G401 (cell line): ENCODE measurements around the gene WEE1. TPM values are rescaled to one million over a fixed set of nuclear protein-coding genes. Genes with fewer than 3 reads are reported as not detected.
"Not testable (repeated sequence)": the region's sequence is repeated elsewhere in the genome, so short reads cannot be mapped to it uniquely, and the experiment has no call there.

Source experiments
- DNase-seq: peaks from one replicate; pipeline ENCODE4 v3.0.0-alpha.2; 2015; ENCODE audit warnings: low spot score
- in situ Hi-C: cut with HindIII; loops from 2 replicates; pipeline ENCODE4 v1.10.0; 2016; ENCODE audit warnings: low sequenced_read_pairs, mixed read lengths
- total RNA-seq: library from RNA; depleted of rRNA; stranded (reverse); fragments of >200 nt; shearing (Covaris generic); gene quantifications from 2 replicates; pipeline ENCODE4 v1.2.3, GENCODE V29; 2014

WEE1 gene
- total RNA-seq, 1 experiment from 2014 or later: 90.7 TPM

DNA sequence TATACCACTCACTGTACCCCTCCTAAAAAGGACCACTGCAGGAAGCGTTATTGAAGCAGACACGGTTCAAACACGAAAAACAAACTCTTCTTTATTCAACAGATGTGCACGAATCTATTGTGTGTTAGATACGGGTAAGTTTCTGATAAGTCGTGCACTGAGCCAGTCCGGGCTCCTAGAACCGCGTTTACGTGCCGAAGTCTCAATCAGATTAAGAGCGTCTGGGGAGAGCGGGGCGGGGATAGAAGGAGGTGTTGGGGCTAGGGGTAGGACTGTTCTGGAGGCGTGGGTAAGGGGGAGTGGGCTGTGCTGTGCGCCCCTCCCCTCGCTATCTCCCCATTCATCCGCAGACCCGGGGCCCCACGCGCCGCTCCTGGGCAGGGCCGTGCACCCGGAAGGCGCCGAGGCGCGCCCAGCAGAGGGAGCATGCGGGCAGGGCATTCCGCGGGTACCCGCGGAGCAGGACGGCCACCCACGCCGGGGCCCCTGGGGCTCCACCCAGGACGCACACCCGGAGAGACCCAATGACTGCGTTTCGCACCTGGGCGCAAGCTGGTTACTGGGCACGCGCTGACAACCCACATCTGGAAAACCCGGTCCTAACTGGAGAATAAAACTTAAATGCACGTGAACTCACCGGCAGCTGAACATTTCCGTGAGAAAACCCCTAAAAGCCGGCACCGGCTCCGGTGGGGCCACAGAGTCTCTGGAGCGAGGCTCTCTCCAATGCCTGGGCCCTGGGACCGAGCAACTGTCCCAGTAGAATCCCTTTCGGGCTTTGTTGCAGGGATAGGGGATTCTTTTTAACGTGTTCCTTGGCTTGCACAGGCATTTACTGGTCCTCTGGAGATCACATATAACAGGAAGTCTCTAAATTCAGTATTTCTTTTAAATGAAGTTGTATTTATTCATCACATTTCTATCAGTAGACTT lies 40.6 kb downstream of the WEE1 start:
- in situ Hi-C loops: no loop called here

DNA sequence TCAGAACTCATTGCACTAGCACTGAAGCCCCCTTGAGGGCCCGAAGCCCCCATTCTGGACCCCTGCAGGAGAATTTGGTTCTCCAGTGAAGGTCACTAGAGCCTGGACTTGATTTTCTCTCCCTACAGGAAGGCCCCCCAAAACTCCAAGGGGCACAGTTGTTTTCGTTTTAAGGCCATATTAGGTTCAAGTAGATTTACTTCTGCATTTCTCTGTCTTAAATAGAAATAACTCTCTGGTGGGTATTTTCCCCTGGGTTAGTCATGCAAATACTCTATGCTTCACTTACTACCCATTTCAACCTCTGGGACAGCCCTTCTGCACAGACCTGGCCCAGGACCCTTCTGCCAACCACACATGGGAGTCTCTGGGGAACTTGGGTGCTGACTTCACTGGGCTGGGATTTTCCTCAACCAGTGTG lies 41.6 kb downstream of the WEE1 start:
- in situ Hi-C loops: no loop called here
- DNase-seq: no peak

More for the DNA sequence above, 40.6 kb downstream of the WEE1 start:
- DNase-seq: peak; percentile 76

DNA sequence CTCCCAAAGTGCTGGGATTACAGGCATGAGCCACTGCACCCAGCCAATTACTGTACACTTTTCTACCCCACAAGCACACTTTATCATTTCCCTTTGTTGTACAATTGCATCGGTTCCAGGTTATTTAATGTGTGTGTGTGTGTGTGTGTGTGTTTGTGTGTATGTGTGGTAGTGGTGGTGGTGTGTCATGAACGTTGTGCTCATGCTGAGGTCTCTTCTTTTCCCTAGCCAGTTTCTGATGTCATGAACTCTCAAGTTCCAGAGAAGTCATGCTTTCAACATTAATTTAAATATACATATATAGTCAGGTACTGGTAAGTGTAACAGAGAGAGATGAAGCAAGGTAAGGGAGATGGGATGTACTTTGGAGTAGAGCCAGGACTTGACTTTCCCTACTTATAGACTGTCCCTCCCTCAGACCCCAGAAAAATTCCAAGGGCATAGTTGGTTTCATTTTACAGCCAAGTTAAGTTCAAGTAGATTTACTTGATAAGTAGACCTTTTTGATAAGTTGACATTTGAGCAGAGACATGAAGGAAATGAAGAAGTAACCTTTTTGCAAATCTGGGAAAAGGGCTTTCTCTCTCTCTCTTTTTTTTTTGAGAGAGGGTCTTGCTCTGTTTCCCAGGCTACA lies 42.7 kb downstream of the WEE1 start:
- no peak for DNase-seq
- in situ Hi-C loops: no loop called here

DNA sequence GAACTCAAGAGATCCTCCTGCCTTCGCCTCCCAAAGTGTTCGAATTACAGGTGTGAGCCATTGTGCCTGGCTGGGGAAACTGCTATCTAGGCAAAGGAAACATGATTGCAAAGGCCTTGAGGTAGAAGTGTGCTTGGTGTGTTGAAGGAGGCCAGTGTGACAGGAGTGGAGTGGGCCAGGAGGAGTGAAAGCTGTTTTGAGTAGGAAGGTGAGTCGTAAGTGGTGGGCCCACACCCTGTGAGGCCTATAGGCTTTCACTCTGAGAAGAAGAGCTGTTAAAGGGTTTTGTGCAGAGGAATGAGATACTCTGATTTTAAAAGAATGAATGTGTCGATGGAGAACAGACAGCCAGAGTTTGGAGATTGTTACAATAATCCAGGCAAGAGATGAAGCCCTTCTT lies 43.4 kb downstream of the WEE1 start:
- in situ Hi-C loops: no loop called here
- no peak for DNase-seq

DNA sequence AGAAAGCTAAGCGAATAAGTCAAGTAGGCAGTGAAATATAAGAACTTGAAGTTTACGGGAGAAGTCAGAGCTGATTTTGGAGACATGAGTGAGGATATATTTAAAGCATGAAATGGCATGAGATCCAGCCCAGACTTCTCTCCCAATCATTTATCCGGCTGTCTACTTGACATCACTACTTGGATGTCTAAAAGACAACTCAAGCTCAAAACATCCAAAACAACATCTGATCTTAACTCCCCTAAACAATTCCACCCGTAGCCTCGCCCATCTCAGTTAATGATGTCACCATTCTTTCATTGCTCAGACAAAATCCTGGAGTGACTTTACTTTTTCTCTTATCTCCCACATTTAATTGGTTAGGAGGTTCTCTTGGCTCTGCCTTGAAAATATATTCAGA lies 44.5 kb downstream of the WEE1 start:
- DNase-seq: no peak
- in situ Hi-C loops: no loop called here

DNA sequence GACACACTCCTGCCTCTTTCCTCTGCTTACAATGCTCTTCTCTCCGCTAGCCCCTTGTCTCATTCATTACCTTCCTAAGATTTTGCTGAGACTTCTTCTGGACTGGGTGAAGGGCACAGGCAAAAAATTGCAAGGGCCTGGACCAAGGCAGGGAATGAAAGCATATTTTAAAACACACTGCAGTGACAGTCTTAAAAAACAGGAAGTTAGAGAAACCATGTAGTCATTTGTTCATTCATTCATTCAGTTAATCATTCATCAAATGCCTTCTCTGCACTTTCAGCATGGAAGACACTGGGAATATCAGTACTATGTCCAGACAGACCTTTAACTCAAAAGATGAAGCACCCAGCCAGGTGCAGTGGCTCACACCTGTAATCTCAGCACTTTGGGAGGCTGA lies 45.5 kb downstream of the WEE1 start:
- in situ Hi-C loops: no loop called here
- no peak for DNase-seq

DNA sequence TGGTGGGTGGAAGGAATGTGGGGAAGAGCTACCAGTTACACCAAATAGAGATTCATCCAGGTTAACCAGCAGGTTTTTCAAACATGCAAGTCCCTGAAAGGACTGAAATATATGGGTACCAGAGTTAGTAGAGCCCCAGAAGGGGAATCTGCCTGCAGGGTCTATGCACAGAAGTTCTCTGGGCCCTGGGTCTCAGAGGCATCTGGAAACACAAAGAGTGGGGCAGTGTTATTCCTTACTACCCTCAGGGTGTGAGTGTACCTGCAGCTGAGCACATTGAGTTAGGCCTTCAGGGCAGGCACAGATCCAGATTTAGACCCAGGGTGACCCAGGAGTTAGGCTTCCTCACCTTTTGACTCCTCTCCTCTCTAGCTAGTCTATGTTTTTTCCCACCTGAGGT lies 46.5 kb downstream of the WEE1 start:
- in situ Hi-C loops: no loop called here
- DNase-seq: no peak

DNA sequence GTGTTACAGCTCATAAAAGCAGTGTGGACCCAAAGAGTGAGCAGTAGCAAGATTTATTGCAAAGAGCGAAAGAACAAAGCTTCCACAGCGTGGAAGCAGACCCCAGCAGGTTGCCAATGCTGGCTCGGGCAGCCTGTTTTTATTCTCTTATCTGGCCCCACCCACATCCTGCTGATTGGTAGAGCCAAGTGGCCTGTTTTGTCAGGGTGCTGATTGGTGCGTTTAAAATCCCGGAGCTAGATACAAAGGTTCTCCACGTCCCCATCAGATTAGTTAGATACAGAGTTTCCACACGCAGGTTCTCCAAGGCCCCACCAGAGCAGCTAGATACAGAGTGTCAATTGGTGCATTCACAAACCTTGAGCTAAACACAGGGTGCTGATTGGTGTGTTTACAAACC lies 48.9 kb downstream of the WEE1 start:
- DNase-seq, in situ Hi-C loops: not testable (repeated sequence)

DNA sequence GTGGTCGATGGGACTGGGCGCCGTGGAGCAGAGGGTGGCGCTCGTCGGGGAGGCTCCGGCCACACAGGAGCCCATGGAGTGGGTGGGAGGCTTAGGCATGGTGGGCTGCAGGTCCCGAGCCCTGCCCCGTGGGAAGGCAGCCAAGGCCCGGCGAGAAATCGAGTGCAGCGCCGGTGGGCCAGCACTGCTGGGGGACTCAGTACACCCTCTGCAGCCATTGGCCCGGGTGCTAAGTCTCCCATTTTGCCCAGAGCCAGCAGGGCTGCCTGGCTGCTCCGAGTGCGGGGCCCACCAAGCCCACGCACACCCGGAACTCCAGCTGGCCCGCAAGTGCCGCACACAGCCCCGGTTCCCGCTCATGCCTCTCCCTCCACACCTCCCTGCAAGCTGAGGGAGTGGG lies 49.6 kb downstream of the WEE1 start:
- in situ Hi-C loops, DNase-seq: not testable (repeated sequence)

DNA sequence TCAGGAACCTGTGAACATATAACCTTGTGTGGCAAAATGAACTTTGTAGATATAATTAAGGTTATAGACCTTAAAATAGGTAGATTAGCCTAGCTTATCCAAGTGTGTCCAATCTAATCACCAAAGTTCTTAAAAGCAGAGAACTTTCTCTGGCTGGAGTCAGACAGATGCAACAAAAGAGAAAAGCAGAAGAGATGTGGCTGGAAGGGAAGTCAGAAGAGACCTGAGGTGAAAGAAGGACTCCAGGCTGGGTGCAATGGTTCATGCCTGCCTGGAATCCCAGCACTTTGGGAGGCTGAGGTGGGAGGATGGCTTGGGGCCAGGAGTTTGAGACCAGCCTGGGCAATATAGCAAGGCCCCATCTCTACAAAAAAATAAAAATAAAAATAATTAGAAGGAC lies 51.0 kb downstream of the WEE1 start:
- no peak for DNase-seq
- in situ Hi-C loops: no loop called here

DNA sequence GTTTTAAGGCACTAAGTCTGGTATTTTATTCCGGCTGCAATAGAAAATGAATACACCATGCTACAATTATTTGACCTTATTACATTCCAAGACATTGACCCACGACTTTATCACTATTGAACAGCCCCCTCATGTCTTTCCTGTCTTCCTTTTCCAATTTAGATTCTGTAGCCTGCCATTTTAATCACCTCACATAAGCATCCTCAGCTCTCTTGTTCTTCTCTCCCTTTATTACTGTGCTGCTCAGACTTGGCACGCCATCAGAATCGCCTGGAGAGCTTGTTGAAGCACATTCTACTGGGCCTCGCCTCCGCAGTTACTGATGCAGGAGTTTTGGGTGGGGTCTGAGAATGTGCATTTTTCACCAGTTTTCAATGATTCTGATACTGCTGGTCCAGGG lies 51.7 kb downstream of the WEE1 start:
- DNase-seq: no peak
- in situ Hi-C loops: no loop called here

DNA sequence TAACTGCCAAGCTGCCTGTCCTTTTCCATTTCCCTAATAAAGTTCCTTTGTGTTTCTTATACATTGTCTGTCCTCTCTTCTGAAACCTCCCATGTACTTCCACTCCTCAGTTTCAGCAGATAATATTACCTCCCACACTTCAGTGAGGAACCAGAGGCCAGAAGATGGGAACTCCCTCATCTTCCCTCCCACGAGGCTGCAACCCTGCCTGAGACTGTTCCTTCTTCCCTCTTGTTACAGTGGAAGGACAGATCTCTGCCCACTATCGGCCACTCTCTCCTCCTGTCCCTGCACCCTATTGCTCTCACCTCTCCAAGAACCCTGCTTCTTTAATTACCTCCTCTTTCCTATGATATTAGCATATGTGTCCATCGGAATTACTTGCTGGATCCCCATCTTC lies 52.3 kb downstream of the WEE1 start:
- in situ Hi-C loops: no loop called here
- no peak for DNase-seq

DNA sequence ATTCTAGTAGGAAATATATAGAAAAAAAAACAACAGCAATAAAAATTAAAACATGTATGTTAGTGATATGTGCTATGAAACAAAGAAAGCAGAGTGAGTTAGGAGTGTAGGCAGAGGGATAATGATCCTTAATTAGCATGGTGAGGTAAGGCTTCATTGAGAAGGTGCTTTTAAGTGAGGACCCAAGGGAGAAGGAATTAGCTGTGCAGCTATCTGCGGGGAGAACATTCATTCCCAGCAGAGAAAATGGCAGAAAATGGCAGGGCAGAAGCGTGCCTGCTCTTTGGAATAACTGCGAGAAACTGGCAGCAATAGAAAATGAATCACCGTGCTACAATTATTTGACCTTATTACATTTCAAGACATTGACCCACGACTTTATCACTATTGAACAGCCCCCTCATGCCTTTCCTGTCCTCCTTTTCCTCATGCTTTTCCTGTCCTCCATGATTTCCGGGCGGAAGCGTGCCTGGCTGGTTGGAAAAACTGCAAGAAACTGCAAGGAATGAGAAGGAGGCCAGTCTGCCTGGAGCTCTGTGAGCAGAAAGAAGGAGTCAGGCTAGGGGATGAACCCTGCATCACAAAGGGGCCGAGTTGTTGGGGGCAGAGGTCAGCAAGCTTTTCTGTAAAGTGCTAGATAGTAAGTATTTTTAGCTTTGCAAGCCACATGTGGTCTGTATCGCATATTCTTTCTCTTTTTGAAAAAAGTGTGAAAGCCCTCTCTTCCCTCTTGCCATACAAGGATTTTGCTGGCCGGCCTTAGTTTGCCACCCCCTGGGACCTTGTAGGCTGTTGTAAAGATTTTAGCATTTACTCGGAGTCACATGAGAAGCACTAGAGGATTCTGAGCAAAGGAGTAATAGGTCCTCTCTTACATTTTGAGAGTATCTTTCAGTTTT lies 53.3 kb downstream of the WEE1 start:
- in situ Hi-C loops: no loop called here

DNA sequence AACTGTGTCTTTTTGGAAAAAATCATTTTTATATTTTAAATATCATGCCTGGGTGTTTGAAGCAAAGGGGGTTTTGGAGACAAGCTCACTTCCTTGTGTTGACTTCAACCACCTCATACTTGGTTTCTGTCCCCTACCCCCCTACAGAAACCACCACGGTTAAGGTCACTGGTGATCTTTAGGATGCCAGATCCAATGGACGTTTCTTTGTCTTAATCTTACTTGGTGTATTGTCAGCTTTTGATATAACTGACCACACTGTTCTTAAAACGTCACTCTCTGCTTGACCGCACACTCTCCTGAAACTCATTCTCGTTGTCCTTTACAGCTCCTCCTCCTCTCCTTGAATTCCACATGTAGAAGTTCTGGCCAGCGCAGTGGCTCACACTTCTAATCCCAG lies 55.6 kb downstream of the WEE1 start:
- in situ Hi-C loops: no loop called here

More for the DNA sequence above, 53.3 kb downstream of the WEE1 start:
- DNase-seq: no peak

DNA sequence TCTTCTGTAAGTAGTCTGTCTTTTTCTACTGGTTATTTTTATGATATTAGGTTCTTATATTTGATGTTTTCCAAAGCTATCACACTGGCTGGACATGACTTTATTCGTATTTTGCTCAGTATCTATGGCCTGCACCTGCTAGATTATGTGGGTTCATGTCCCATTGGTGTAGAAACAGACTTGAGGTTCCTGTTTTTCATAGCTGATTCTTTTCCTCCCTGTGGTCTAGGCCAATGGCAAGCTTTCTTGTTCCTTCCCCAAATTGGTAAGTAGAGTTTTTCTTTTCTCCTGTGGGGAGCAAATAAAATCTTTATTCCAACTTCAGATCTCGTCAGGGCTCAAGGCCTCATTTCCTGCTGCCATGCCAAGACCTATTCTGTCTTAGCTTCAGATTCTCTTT lies 60.2 kb downstream of the WEE1 start:
- in situ Hi-C loops: no loop called here
- no peak for DNase-seq

More for the DNA sequence above, 55.6 kb downstream of the WEE1 start:
- DNase-seq: no peak

DNA sequence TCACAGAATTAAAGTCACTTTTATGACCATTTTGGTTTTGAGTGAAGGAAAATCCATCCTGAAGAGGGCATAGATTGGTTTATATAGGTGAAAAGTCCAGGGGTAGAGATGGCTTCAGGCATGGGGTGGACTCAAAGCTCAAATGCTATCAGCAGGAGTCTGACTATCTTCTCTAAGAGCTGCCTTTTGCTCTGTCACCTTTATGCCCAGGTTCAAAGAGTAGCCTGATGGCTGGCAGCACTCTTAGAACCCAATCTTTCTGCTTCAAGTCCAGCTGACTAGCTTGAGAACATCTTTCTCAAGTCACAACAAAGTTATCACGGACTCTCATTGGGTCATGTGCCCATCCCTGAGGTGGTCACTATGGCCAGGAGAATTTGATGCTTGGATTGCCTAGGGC lies 63.2 kb downstream of the WEE1 start:
- in situ Hi-C loops: no loop called here
- DNase-seq: no peak

DNA sequence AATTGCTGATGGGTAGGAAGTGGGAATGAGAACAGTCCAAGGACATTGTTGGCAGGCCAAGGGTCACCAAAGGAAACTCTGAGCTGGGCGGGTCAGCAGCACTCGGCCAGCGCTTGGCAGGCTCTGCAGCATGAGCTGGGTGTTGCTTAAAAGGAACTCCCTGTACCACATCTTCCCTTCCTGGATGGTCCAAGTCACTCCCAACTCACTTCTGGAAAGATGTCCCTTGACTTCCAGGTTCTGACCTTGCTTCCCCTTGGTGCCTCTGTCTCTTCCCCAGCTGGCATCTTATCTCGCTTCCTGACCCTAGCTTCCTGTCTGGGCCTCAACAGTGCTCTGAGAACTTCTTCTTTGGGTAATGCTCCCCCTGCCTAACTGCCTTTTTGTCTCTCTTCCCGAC lies 65.6 kb downstream of the WEE1 start:
- in situ Hi-C loops: no loop called here
- DNase-seq: no peak
